ENCODE measurements around the gene FAM81A.
A peak's percentile ranks its signal among the peaks of the same experiment; 100 is the strongest.

Gene FAM81A

DNA sequence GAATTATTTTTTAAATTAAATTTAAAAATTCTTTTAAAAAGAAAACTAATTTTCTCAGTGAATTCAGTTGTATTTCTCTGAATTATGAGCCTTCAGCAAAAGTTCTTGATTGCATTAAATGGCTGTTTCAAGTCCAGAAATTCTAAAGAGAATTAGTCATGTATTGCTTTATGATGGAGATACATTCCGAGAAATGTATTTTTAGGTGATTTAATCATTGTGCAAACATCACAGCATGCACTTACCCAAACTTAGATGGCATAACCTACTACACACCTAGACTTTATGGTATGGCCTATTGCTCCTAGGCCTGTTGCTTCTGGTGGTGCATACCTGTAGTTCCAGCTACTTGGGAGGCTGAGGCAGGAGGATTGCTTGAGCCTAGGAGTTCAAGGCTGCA lies 129.3 kb downstream of the FAM81A start:
- H3K27ac ChIP-seq (ENCODE audit: poor library complexity, severe bottlenecking), result peak overlapping the region; percentile 61
- ATAC-seq (ENCODE audit: low read depth) (peak; percentile 96), DNase-seq (ENCODE audit: low spot score) (no peak)
- H3K9me3 ChIP-seq (ENCODE audit: severe bottlenecking), result peaks cover 15% of the 10 kb centered on the region
- TF ChIP-seq, protein P1, sequence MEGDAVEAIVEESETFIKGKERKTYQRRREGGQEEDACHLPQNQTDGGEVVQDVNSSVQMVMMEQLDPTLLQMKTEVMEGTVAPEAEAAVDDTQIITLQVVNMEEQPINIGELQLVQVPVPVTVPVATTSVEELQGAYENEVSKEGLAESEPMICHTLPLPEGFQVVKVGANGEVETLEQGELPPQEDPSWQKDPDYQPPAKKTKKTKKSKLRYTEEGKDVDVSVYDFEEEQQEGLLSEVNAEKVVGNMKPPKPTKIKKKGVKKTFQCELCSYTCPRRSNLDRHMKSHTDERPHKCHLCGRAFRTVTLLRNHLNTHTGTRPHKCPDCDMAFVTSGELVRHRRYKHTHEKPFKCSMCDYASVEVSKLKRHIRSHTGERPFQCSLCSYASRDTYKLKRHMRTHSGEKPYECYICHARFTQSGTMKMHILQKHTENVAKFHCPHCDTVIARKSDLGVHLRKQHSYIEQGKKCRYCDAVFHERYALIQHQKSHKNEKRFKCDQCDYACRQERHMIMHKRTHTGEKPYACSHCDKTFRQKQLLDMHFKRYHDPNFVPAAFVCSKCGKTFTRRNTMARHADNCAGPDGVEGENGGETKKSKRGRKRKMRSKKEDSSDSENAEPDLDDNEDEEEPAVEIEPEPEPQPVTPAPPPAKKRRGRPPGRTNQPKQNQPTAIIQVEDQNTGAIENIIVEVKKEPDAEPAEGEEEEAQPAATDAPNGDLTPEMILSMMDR (IDR thresholded peaks at IDR 0.05; ENCODE audit: poor library complexity, severe bottlenecking), result no peak
- H3K27me3 ChIP-seq (ENCODE audit: insufficient read depth, poor library complexity, severe bottlenecking), result no peaks in the 10 kb centered on the region
- no peak overlapping the region for H3K4me3 ChIP-seq (ENCODE audit: severe bottlenecking)
- no peaks in the 10 kb centered on the region; the same call in 1 of the 2 replicates for H3K36me3 ChIP-seq (ENCODE audit: low read depth)
- peaks cover 30% of the 10 kb centered on the region for H3K4me1 ChIP-seq (ENCODE audit: insufficient read depth, poor library complexity, severe bottlenecking)

DNA sequence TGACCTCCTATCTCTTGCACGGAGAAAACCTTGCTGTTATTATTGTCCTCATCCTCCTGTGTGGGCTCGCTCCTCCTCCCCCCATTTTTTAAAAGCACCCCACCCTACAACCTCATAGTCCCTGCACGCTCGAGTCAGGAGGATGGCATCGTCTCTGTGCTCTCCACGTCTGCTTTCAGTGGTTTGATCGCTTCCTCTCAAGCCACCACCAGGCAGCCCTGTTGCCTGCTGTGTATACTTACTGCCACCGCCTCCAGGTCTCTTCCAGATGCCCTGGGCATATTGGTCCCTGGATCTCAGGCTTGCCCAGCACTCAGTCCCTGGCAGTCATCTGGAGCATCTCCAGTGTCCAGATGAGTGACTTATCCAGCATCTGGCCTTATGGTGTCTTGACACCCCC lies 131.5 kb downstream of the FAM81A start:
- no peak for ATAC-seq (ENCODE audit: low read depth)

DNA sequence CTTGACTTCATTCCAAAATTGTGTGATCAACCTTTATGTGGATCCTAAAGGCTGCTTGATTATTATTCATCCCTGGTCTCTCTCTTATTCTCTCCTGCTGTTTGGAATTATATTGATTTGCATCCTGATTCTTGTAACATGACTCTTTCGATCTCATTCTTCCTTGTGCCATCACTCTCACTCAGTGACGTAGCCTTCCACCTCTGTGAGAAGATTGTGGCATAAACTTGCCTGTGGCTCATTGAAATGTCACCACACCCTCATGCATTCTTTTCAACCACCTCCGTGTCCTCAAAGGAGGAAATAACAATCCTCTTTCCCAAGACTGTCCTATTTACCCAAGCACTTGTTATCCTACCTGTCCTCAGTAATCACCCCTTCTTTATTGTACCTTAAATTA lies 132.3 kb downstream of the FAM81A start:
- DNase-seq (ENCODE audit: low spot score), result no peak

More for the DNA sequence above, 131.5 kb downstream of the FAM81A start:
- Histone ChIP-seq H3K36me3 (ENCODE audit: low read depth) (no peaks in the 10 kb centered on the region; the same call in 1 of the 2 replicates), H3K27me3 (ENCODE audit: insufficient read depth, poor library complexity, severe bottlenecking) (no peaks in the 10 kb centered on the region), H3K9me3 (ENCODE audit: severe bottlenecking) (peaks cover 15% of the 10 kb centered on the region), H3K4me1 (ENCODE audit: insufficient read depth, poor library complexity, severe bottlenecking) (peaks cover 27% of the 10 kb centered on the region), H3K27ac (ENCODE audit: poor library complexity, severe bottlenecking) (peak overlapping the region; percentile 39), H3K4me3 (ENCODE audit: severe bottlenecking) (no peak overlapping the region)
- TF ChIP-seq, protein P1 (IDR thresholded peaks at IDR 0.05; ENCODE audit: poor library complexity, severe bottlenecking), result no peak
- no peak for DNase-seq (ENCODE audit: low spot score)

DNA sequence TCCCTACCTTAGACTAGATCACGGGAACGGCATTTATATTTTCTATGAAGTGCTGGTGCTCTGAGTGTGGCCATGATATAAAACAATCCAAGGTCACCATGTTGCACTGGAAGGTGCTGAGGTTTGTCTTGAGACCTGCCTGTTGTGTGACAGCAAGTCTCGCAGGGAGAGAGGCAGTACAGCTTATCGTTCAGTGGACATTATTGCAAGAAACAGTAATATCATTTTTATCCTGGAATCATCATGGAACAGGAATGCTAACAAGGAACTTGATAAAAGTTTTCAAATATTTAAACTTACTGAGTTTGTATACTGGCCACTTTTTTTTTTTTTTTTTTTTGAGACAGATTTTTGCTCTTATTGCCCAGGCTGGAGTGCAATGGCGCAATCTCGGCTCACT lies 133.6 kb downstream of the FAM81A start:
- Histone ChIP-seq H3K4me1 (ENCODE audit: insufficient read depth, poor library complexity, severe bottlenecking) (peaks cover 23% of the 10 kb centered on the region), H3K9me3 (ENCODE audit: severe bottlenecking) (no peaks in the 10 kb centered on the region), H3K4me3 (ENCODE audit: severe bottlenecking) (no peak overlapping the region), H3K36me3 (ENCODE audit: low read depth) (no peaks in the 10 kb centered on the region), H3K27me3 (ENCODE audit: insufficient read depth, poor library complexity, severe bottlenecking) (no peaks in the 10 kb centered on the region), H3K27ac (ENCODE audit: poor library complexity, severe bottlenecking) (no peak overlapping the region)
- ATAC-seq (ENCODE audit: low read depth), result no peak
- TF ChIP-seq, protein P1 (IDR thresholded peaks at IDR 0.05; ENCODE audit: poor library complexity, severe bottlenecking), result no peak
- DNase-seq (ENCODE audit: low spot score), result no peak

More for the DNA sequence above, 132.3 kb downstream of the FAM81A start:
- Histone ChIP-seq H3K9me3 (ENCODE audit: severe bottlenecking) (peaks cover 9% of the 10 kb centered on the region), H3K27me3 (ENCODE audit: insufficient read depth, poor library complexity, severe bottlenecking) (no peaks in the 10 kb centered on the region), H3K4me1 (ENCODE audit: insufficient read depth, poor library complexity, severe bottlenecking) (peaks cover 27% of the 10 kb centered on the region), H3K4me3 (ENCODE audit: severe bottlenecking) (no peak overlapping the region), H3K27ac (ENCODE audit: poor library complexity, severe bottlenecking) (peak overlapping the region; percentile 39), H3K36me3 (ENCODE audit: low read depth) (no peaks in the 10 kb centered on the region; the same call in 1 of the 2 replicates)
- TF ChIP-seq, protein P1 (IDR thresholded peaks at IDR 0.05; ENCODE audit: poor library complexity, severe bottlenecking), result no peak
- peak; percentile 64 for ATAC-seq (ENCODE audit: low read depth)
